Gastroesophageal sphincter (tissue), 3 donors: ENCODE results near the gene MINDY1.

Source experiments
- CTCF ChIP-seq, 4 experiments: fragments of 200-600 bp in 2 of 4; fragments of 450-650 bp in 2 of 4; sonication (generic) in 1 of 4; IDR thresholded peaks; one replicate each; pipeline ENCODE4 v1.5.1; 2017 to 2019; ENCODE audit warnings: antibody characterized with exemption in 4 of 4, mild to moderate bottlenecking in 2 of 4, moderate library complexity in 2 of 4
- POLR2A ChIP-seq, 2 donors: fragments of 450-650 bp; IDR thresholded peaks; one replicate each; pipeline ENCODE4 v1.6.1; 2017; ENCODE audit warnings: antibody characterized with exemption in 2 of 2, mild to moderate bottlenecking in 2 of 2, moderate library complexity in 1 of 2

DNA sequence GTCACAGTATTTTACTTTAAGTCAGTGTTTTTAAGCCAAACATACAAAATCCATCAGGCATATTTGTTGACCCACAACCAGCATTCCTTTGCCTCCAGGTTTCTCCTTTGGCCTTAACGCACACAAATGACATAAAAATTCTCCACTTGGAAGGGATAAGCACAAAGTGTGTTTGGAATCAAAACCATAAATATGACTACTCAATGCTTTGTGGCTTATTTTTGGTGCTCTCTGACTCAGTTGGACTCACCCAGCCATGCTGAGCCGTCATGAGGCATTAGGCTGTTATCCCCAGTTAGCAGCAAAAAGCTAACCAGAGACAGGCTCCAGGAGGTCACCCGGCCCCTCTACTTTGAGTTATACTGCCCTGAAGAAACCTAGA, 2.5 kb upstream of the MINDY1 start:
- TF ChIP-seq CTCF (IDR thresholded peaks at IDR 0.05): no peak
- no peak for TF ChIP-seq POLR2A (IDR thresholded peaks at IDR 0.05)
